AG04449 (cell line): Measurements from ENCODE around the gene DENND5A.

Experiments used
- CTCF ChIA-PET: fragments of 350-600 bp; formaldehyde crosslinking; extraction: SDS; loops from one replicate; lab custom pipeline; 2021; ENCODE audit warnings: antibody characterized with exemption; lab: Yijun Ruan, JAX
- POLR2A ChIA-PET: fragments of 400-600, 350-600 bp; formaldehyde crosslinking; extraction: SDS; loops from one replicate; lab custom pipeline; 2020; ENCODE audit warnings: antibody characterized with exemption, inconsistent platforms; lab: Yijun Ruan, JAX
- DNase-seq: peaks from one replicate; pipeline ENCODE4 v3.0.0-alpha.2; 2010; ENCODE audit warnings: low read depth, low spot score
- H3K4me3 ChIP-seq: 2 replicates; pipeline ENCODE4 v1.5.1; 2011; ENCODE audit warnings: low read depth, mild to moderate bottlenecking, control low read depth, low read length
- CTCF ChIP-seq: IDR thresholded peaks from one replicate; pipeline ENCODE4 v1.5.1; 2011; ENCODE audit warnings: mild to moderate bottlenecking, moderate library complexity, low read length, control low read depth, inconsistent platforms; ENCODE audit not compliant: insufficient read depth; ENCODE audit errors: missing control alignments

The DENND5A gene

GRCh38 chr11:9302448-9302847 lies 37.3 kb upstream of the DENND5A start:
- no peak for TF ChIP-seq CTCF
- ChIA-PET CTCF (interaction anchor here (0.6 to 1.4 kb wide), 2 partner anchors 9 to 82 kb away, joined by 3 to 4 read pairs; partner anchors contain the start of gene IPO7), POLR2A (interaction anchor here (0.5 to 0.9 kb wide), 2 partner anchors 50 to 83 kb away, joined by 3 read pairs; no protein-coding TSS in a partner anchor)
- no peak overlapping the region for H3K4me3 ChIP-seq
- DNase-seq = peak; percentile 5

GRCh38 chr11:9301720-9302119 lies 36.6 kb upstream of the DENND5A start:
- DNase-seq = no peak
- H3K4me3 ChIP-seq = no peak overlapping the region
- TF ChIP-seq CTCF = no peak
- POLR2A ChIA-PET = no interaction called here
- CTCF ChIA-PET = interaction anchor here (1.0 to 1.4 kb wide), 2 partner anchors 9 to 13 kb away, joined by 4 read pairs; partner anchors contain the start of gene TMEM41B

- no peak for TF ChIP-seq CTCF
- no peak overlapping the region for H3K4me3 ChIP-seq
- POLR2A ChIA-PET = no interaction called here
- CTCF ChIA-PET = interaction anchor here (0.7 kb wide), 1 partner anchor 397 kb away, joined by 3 read pairs; no protein-coding TSS in a partner anchor
- no peak for DNase-seq
These were observed 28.5 kb upstream of the DENND5A start for GRCh38 chr11:9293646-9294045.

- CTCF ChIA-PET = interaction anchor here (1.1 kb wide), 1 partner anchor 8 kb away, joined by 3 read pairs; no protein-coding TSS in a partner anchor
- H3K4me3 ChIP-seq = no peak overlapping the region
- POLR2A ChIA-PET = no interaction called here
- DNase-seq = no peak
- TF ChIP-seq CTCF = no peak
These were observed 20.9 kb upstream of the DENND5A start for GRCh38 chr11:9285850-9286587.

GRCh38 chr11:9280655-9281301 lies 15.6 kb upstream of the DENND5A start:
- H3K4me3 ChIP-seq = no peak overlapping the region
- no peak for TF ChIP-seq CTCF
- POLR2A ChIA-PET = interaction anchor here (0.6 to 1.1 kb wide), 5 partner anchors 24 to 179 kb away, joined by 3 to 4 read pairs (median 3); no protein-coding TSS in a partner anchor
- DNase-seq = peak; percentile 24
- CTCF ChIA-PET = interaction anchor here (0.6 to 1.4 kb wide), 3 partner anchors 16 to 118 kb away, joined by 3 read pairs; partner anchors contain the start of gene DENND5A

- ChIA-PET POLR2A (no interaction called here), CTCF (no interaction called here)
- H3K4me3 ChIP-seq = no peak overlapping the region
- no peak for DNase-seq
- TF ChIP-seq CTCF = no peak
These were observed 12.0 kb upstream of the DENND5A start for GRCh38 chr11:9277176-9277575.
